GM18907 (cell line): ENCODE data around the gene RFX8.

Source experiments
- ATAC-seq: cut with Tn5 transposase; IDR thresholded peaks from one replicate; pipeline ENCODE4 v1.9.1; 2021; ENCODE audit warnings: mild to moderate bottlenecking, moderate library complexity; ENCODE audit not compliant: unreplicated experiment

The RFX8 gene

GRCh38 chr2:101386599-101387150 is 88.2 kb downstream of the RFX8 start:
- no peak for ATAC-seq

- ATAC-seq = no peak
Measured at GRCh38 chr2:101383016-101383541, 91.8 kb downstream of the RFX8 start.

- ATAC-seq = no peak
Measured at GRCh38 chr2:101382442-101382841, 92.5 kb downstream of the RFX8 start.

GRCh38 chr2:101380376-101380775 is 94.5 kb downstream of the RFX8 start:
- ATAC-seq = no peak

- ATAC-seq = no peak
Measured at GRCh38 chr2:101379091-101379490, 95.8 kb downstream of the RFX8 start.

GRCh38 chr2:101375653-101376052 is 99.3 kb downstream of the RFX8 start:
- no peak for ATAC-seq

- no peak for ATAC-seq
Measured at GRCh38 chr2:101374821-101375561, 99.9 kb downstream of the RFX8 start.

- no peak for ATAC-seq
Measured at GRCh38 chr2:101372792-101373191, 102.1 kb downstream of the RFX8 start.

- no peak for ATAC-seq
Measured at GRCh38 chr2:101371636-101372035, 103.3 kb downstream of the RFX8 start.

GRCh38 chr2:101369100-101369499 is 105.8 kb downstream of the RFX8 start:
- ATAC-seq = no peak

GRCh38 chr2:101368376-101368775 is 106.5 kb downstream of the RFX8 start:
- ATAC-seq = no peak

GRCh38 chr2:101367508-101367907 is 107.4 kb downstream of the RFX8 start:
- no peak for ATAC-seq

GRCh38 chr2:101364878-101365277 is 110.0 kb downstream of the RFX8 start:
- no peak for ATAC-seq

- no peak for ATAC-seq
Measured at GRCh38 chr2:101362777-101363176, 112.1 kb downstream of the RFX8 start.

GRCh38 chr2:101362316-101362715 is 112.6 kb downstream of the RFX8 start:
- ATAC-seq = no peak

GRCh38 chr2:101361522-101361921 is 113.4 kb downstream of the RFX8 start:
- ATAC-seq = no peak

GRCh38 chr2:101361121-101361520 is 113.8 kb downstream of the RFX8 start:
- no peak for ATAC-seq

- no peak for ATAC-seq
Measured at GRCh38 chr2:101360232-101360631, 114.7 kb downstream of the RFX8 start.

- no peak for ATAC-seq
Measured at GRCh38 chr2:101359410-101359954, 115.4 kb downstream of the RFX8 start.

- no peak for ATAC-seq
Measured at GRCh38 chr2:101357376-101357775, 117.5 kb downstream of the RFX8 start.

GRCh38 chr2:101356521-101356920 is 118.4 kb downstream of the RFX8 start:
- no peak for ATAC-seq

- no peak for ATAC-seq
Measured at GRCh38 chr2:101356055-101356454, 118.9 kb downstream of the RFX8 start.
